HTR-8/SVneo (cell line): Measurements from ENCODE around the gene PIK3C2G.
A peak's percentile ranks its signal among the peaks of the same experiment; 100 is the strongest.
"Not testable (repeated sequence)": the region's sequence is repeated elsewhere in the genome, so short reads cannot be mapped to it uniquely, and the experiment has no call there.

Experiments
- DNase-seq: peaks from one replicate; pipeline ENCODE4 v3.0.0; 2011; ENCODE audit warnings: low spot score, mixed read lengths; ENCODE audit not compliant: insufficient read length
- FAIRE-seq: peaks from 2 replicates; lab custom pipeline; 2011; peaks lifted over from hg19 to GRCh38; lab: Jason Lieb, UNC

PIK3C2G gene

GRCh38 chr12:18658829-18659228, 397.5 kb downstream of the PIK3C2G start:
- DNase-seq (no peak), FAIRE-seq (no peak)

DNA sequence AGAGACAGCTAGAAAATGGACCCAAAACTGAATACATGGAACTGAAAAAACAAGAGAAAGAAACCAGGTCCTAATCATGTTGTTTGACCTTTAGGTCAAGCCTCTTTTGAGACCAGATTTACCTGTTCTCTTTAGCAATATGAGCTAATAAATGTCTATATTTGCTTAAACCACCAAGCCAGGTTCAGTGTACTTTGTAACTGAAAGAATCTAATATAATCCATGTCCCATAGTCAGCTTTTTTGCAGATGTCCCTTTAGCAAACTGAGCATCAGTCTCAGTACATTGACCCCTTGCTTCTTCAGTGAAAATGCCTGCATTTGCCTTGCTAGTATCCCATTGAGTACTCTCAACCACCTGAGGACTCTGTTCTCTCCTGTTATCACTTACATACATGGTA, 414.8 kb downstream of the PIK3C2G start:
- FAIRE-seq (no peak), DNase-seq (no peak)

GRCh38 chr12:18676996-18677588, 415.8 kb downstream of the PIK3C2G start:
- FAIRE-seq (no peak), DNase-seq (no peak)

- no peak for DNase-seq
- no peak for FAIRE-seq
These were observed 420.5 kb downstream of the PIK3C2G start for GRCh38 chr12:18681818-18682217.

- DNase-seq: no peak
These were observed 422.2 kb downstream of the PIK3C2G start for GRCh38 chr12:18683327-18684013.

GRCh38 chr12:18684430-18684829, 423.1 kb downstream of the PIK3C2G start:
- DNase-seq (no peak), FAIRE-seq (no peak)

More at GRCh38 chr12:18683327-18684013, 422.2 kb downstream of the PIK3C2G start:
- FAIRE-seq: no peak

- FAIRE-seq (no peak), DNase-seq (no peak)
These were observed 428.5 kb downstream of the PIK3C2G start for GRCh38 chr12:18689771-18690170.

GRCh38 chr12:18690653-18691052, 429.3 kb downstream of the PIK3C2G start:
- FAIRE-seq (no peak), DNase-seq (peak; percentile 7)

- not testable (repeated sequence) for DNase-seq, FAIRE-seq
These were observed 432.7 kb downstream of the PIK3C2G start for GRCh38 chr12:18693986-18694385.

GRCh38 chr12:18696971-18697602, 435.8 kb downstream of the PIK3C2G start:
- DNase-seq: no peak

More at GRCh38 chr12:18696971-18697602, 435.8 kb downstream of the PIK3C2G start:
- FAIRE-seq: no peak
